HEK293T (cell line): ENCODE measurements around the gene CHMP3.

Experiments
- ELF4 ChIP-seq: fragments of 450-650 bp; IDR thresholded peaks from 2 replicates; pipeline ENCODE4 v1.6.1; 2017; ENCODE audit warnings: antibody characterized with exemption
- FOXA1 ChIP-seq: fragments of 450-650 bp; IDR thresholded peaks from 2 replicates; pipeline ENCODE4 v1.6.1; 2016; ENCODE audit warnings: mild to moderate bottlenecking
- FOXK2 ChIP-seq: fragments of 450-650 bp; IDR thresholded peaks from 2 replicates; pipeline ENCODE4 v1.6.1; 2016; ENCODE audit warnings: mild to moderate bottlenecking
- FOXM1 ChIP-seq: fragments of 450-650 bp; IDR thresholded peaks from 2 replicates; pipeline ENCODE4 v1.6.1; 2017; ENCODE audit warnings: mild to moderate bottlenecking, borderline replicate concordance
- L3MBTL2 ChIP-seq: fragments of 450-650 bp; conservative IDR thresholded peaks from 2 replicates; pipeline ENCODE4 v1.6.1; 2016; ENCODE audit warnings: mild to moderate bottlenecking
- LEF1 ChIP-seq: fragments of 450-650 bp; IDR thresholded peaks from 2 replicates; pipeline ENCODE4 v1.6.1; 2017; ENCODE audit warnings: mild to moderate bottlenecking, borderline replicate concordance
- SP1 ChIP-seq: fragments of 450-650 bp; IDR thresholded peaks from 2 replicates; pipeline ENCODE4 v1.6.1; 2017
- TARDBP ChIP-seq: fragments of 450-650 bp; IDR thresholded peaks from 2 replicates; pipeline ENCODE4 v1.6.1; 2016

- TF ChIP-seq LEF1 (no peak), FOXA1 (no peak), FOXK2 (no peak), L3MBTL2 (no peak), TARDBP (no peak), FOXM1 (no peak), SP1 (no peak), ELF4 (no peak)
Measured at GRCh38 chr2:86542814-86543213, 20.4 kb downstream of the CHMP3 start.
